ENCODE data around the gene SH3TC1. TPM values are rescaled to one million over a fixed set of nuclear protein-coding genes. Genes with fewer than 3 reads are reported as not detected.

SH3TC1 gene
- total RNA-seq, 4 donors from 2014 or later: 10.1 to 15.9 (median 11.1) TPM

DNA sequence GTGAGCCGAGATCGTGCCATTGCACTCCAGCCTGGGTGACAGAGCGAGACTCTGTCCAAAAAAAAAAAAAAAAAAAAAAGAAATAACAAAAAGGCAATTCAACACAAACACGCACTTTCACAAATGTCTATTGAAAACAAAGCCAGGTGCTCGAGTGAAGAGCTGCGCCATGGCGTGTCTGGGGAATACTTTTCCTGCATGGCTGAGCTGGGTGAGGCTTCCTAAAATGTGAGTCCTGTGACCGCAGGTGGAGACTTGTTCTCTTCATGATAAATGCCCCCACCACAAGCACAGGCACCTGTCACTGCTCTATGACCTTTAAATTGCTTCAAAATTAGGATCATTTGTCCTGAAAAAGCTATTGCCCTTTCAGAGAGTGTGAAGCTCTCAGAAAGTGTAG lies 36.5 kb upstream of the SH3TC1 start:
- TF ChIP-seq CTCF (IDR thresholded peaks at IDR 0.05) (no peak), POLR2A (IDR thresholded peaks at IDR 0.05) (no peak)
- 65 to 67% methylated on average over 8 of the region's 8 CpGs for WGBS, 2 donors
- intact Hi-C loops (cut with DNase I; ENCODE audit: low total_unique reads): no loop called here
- DNase-seq (ENCODE audit: low spot score in 2 of 2): no peak
- no peak overlapping the region for H3K4me3 ChIP-seq (ENCODE audit: low read depth, poor library complexity, severe bottlenecking)

DNA sequence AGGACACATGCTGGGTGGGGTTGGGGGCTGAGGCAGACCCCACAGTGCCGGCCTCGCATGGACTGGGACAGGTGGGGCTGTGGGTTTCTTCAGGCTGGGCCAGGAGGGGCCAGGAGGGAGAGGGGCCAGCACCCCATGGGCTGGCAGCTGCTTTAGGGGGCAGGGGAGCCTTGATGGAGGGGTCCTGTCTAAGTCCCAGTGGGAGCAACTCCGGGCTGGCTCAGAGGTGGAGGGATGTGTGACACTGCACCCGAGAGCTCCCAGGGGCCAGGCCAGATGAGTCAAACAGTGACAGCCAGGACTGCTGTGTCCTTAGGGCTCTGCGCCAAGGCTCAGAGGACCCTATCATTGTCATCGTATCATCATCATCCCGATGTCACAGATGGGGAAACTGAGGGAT lies 36.1 kb upstream of the SH3TC1 start:
- intact Hi-C loops (cut with DNase I; ENCODE audit: low total_unique reads): no loop called here
- WGBS, 2 donors: 76 to 78% methylated on average over 7 of the region's 7 CpGs
- no peak for TF ChIP-seq POLR2A (IDR thresholded peaks at IDR 0.05)
- no peak for TF ChIP-seq CTCF (IDR thresholded peaks at IDR 0.05)
- H3K4me3 ChIP-seq (ENCODE audit: low read depth, poor library complexity, severe bottlenecking): no peak overlapping the region
- no peak for DNase-seq (ENCODE audit: low spot score in 2 of 2)

DNA sequence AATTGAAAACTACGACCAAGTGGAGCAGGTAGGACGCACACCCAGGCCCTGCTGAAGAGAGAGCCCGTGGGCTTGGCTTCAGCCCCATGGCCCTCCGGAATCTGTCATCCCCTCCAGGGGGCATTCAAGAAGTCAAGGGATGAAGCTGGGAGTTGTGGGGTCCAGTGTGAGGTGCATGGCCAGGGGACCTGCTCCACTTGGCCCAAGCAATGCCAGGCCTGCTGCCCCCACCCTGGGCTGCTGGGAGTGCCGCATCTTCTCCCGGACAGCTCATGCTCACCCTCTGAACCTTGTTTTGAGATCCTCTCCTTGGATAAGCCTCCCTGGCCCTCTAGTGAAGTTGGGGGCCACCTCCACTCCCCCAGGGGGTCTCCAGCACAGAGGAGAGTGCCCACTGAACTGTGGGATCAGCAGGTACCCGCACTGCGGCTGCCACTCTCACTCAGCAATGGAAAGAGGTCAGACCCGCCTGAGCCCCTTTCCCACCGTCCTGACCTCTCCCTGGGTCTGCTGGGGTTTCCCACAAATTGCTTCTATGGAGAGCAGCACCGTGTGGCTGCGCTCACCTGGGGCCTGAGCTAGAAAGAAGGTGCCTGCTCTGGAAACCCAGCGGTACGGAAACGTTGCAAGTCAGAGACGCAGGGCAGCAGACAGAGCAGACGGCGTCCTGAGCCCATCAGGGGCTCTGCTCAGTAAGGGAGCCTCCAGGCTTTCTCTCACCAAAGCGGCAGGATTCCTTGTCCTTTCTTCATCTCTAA lies 35.5 kb upstream of the SH3TC1 start:
- intact Hi-C loops (cut with DNase I; ENCODE audit: low total_unique reads): no loop called here
- H3K4me3 ChIP-seq (ENCODE audit: low read depth, poor library complexity, severe bottlenecking): no peak overlapping the region
- no peak for TF ChIP-seq POLR2A (IDR thresholded peaks at IDR 0.05)
- no peak for TF ChIP-seq CTCF (IDR thresholded peaks at IDR 0.05)
- no peak for DNase-seq (ENCODE audit: low spot score in 2 of 2)
- WGBS, 2 donors: 75 to 78% methylated on average over 17 to 18 of the region's 19 CpGs

GRCh38 chr4:8164194-8164565 lies 34.9 kb upstream of the SH3TC1 start:
- H3K4me3 ChIP-seq (ENCODE audit: low read depth, poor library complexity, severe bottlenecking): no peak overlapping the region
- WGBS, 2 donors: 41 to 48% methylated on average over 9 of the region's 9 CpGs
- no peak for TF ChIP-seq CTCF (IDR thresholded peaks at IDR 0.05)
- TF ChIP-seq POLR2A (IDR thresholded peaks at IDR 0.05): no peak
- intact Hi-C loops (cut with DNase I; ENCODE audit: low total_unique reads): no loop called here
- DNase-seq (ENCODE audit: low spot score in 2 of 2): no peak

- TF ChIP-seq POLR2A (IDR thresholded peaks at IDR 0.05) (no peak), CTCF (IDR thresholded peaks at IDR 0.05) (no peak)
- no peak overlapping the region for H3K4me3 ChIP-seq (ENCODE audit: low read depth, poor library complexity, severe bottlenecking)
- intact Hi-C loops (cut with DNase I; ENCODE audit: low total_unique reads): no loop called here
- 88 to 93% methylated on average over 10 of the region's 10 CpGs for WGBS, 2 donors
- DNase-seq (ENCODE audit: low spot score in 2 of 2): no peak
Observed at GRCh38 chr4:8164687-8165086, 34.4 kb upstream of the SH3TC1 start.

GRCh38 chr4:8165374-8165896 lies 33.7 kb upstream of the SH3TC1 start:
- 67 to 71% methylated on average over 6 of the region's 6 CpGs for WGBS, 2 donors
- intact Hi-C loops (cut with DNase I; ENCODE audit: low total_unique reads): no loop called here
- DNase-seq (ENCODE audit: low spot score in 2 of 2): no peak
- H3K4me3 ChIP-seq (ENCODE audit: low read depth, poor library complexity, severe bottlenecking): no peak overlapping the region
- TF ChIP-seq POLR2A (IDR thresholded peaks at IDR 0.05): no peak
- no peak for TF ChIP-seq CTCF (IDR thresholded peaks at IDR 0.05)
